ENCODE data around the gene CCDC190.

- TF ChIP-seq ELF4 (IDR thresholded peaks at IDR 0.05) = no peak
- no peak for TF ChIP-seq TARDBP (IDR thresholded peaks at IDR 0.05)
- TF ChIP-seq BHLHE40 (IDR thresholded peaks at IDR 0.05; ENCODE audit: borderline replicate concordance) = no peak
These were observed 25.7 kb upstream of the CCDC190 start for GRCh38 chr1:162886705-162887104.
